ENCODE measurements around the gene AAGAB. TPM values are rescaled to one million over a fixed set of nuclear protein-coding genes. Genes with fewer than 3 reads are reported as not detected.

AAGAB gene
- total RNA-seq, 1 experiment from 2014 or later = 30.5 TPM

DNA sequence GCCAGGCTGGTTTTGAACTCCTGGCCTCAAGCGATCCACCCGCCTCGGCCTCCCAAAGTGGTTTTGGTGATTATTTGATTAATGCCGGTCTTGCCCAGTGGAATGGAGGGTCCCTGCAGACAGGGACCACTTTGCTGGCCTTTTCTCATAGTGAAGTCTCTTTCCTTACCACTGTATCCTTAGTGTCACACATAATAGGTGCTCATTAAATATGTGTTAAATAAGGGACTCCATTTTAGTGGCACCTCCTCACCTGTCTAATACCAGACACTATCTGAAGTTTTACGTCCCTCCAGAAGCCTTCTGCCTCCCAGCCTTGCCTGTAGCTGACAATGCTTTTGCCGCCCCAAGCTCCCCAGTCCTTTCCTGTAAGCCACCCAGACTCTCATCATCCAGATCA is 91.3 kb downstream of the AAGAB start:
- H3F3A ChIP-seq (ENCODE audit: low read length, unreplicated experiment) = no peaks in the 10 kb centered on the region
- no peaks in the 10 kb centered on the region for H3K9me2 ChIP-seq (replicated peaks; ENCODE audit: low read length)
- ChIA-PET CTCF (no interaction called here), POLR2A (ENCODE audit: unreplicated experiment) (no interaction called here)
- H3K4me2 ChIP-seq (ENCODE audit: low read length) = no peak overlapping the region
- no peak overlapping the region for H3K27ac ChIP-seq (ENCODE audit: low read length)
- peaks cover 78% of the 10 kb centered on the region for H3K79me2 ChIP-seq (ENCODE audit: low read length)
- H3K9me3 ChIP-seq (ENCODE audit: low read length) = no peaks in the 10 kb centered on the region
- no peaks in the 10 kb centered on the region for H3K4me1 ChIP-seq (ENCODE audit: insufficient read depth, low read length)
- H3K4me3 ChIP-seq (ENCODE audit: low read length) = no peak overlapping the region
- no TSS peak for BruUV-seq (replicated peaks)
- H3K36me3 ChIP-seq (ENCODE audit: low read depth, low read length) = peaks cover 36% of the 10 kb centered on the region
- ATAC-seq (no peak), DNase-seq (no peak)
- no peaks in the 10 kb centered on the region; the same call in 1 of the 2 replicates for H4K20me1 ChIP-seq (ENCODE audit: low read length)
- no peaks in the 10 kb centered on the region for H3K27me3 ChIP-seq (ENCODE audit: low read length)
- intact Hi-C loops (cut with micrococcal nuclease) = no loop called here
- TF ChIP-seq EZH2phosphoT487 (IDR thresholded peaks at IDR 0.05; ENCODE audit: borderline replicate concordance, low read length) = no peak
- no peak for TF ChIP-seq EZH2 (IDR thresholded peaks at IDR 0.05; ENCODE audit: low read length, unreplicated experiment)
- TF ChIP-seq, protein P1, sequence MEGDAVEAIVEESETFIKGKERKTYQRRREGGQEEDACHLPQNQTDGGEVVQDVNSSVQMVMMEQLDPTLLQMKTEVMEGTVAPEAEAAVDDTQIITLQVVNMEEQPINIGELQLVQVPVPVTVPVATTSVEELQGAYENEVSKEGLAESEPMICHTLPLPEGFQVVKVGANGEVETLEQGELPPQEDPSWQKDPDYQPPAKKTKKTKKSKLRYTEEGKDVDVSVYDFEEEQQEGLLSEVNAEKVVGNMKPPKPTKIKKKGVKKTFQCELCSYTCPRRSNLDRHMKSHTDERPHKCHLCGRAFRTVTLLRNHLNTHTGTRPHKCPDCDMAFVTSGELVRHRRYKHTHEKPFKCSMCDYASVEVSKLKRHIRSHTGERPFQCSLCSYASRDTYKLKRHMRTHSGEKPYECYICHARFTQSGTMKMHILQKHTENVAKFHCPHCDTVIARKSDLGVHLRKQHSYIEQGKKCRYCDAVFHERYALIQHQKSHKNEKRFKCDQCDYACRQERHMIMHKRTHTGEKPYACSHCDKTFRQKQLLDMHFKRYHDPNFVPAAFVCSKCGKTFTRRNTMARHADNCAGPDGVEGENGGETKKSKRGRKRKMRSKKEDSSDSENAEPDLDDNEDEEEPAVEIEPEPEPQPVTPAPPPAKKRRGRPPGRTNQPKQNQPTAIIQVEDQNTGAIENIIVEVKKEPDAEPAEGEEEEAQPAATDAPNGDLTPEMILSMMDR (conservative IDR thresholded peaks at IDR 0.05; ENCODE audit: low read depth, low read length) = no peak
- H2AFZ ChIP-seq (ENCODE audit: low read length) = no peak overlapping the region
- H3K9ac ChIP-seq (ENCODE audit: low read length) = no peak overlapping the region

DNA sequence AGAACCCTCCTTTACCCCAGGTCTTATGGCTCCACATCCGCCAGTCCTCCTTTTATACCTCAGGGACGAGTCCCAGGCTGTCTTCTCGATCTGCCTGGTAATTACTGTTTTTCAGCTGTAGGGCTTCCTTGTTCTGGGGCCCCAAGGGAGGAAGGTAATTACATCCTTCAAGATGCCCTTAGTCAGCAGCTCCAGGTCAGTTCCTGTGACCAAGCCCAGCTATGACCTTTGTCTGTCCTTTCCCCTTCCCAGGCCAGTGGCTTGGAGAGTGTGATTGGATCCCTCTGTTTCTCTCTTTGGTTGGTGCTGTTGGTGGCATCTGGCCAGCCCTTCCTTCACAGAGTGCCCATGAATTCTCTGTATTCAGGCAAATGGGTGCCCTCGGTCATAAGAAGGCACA is 92.6 kb downstream of the AAGAB start:
- no peak for ATAC-seq
- H3K27ac ChIP-seq (ENCODE audit: low read length) = no peak overlapping the region

DNA sequence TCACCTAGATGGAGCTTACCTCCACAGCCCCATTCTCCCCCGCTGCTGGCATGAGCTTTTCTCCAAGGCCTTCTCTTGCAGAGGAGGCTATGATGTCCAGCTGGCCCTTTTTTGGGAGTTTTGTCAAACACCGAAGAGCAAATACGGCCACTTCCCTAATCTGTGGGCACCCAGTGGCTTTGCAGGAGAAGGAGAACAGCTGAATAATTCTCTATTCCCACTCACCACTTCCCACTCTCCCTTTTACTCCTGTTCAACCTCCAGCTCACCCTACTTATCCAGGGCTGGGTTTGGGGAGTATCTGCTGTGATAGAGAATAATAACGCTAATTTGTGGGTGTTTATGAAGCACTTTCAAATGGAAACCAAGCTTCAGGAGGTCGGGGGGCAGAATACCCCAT is 93.0 kb downstream of the AAGAB start:
- Histone ChIP-seq H3K4me3 (ENCODE audit: low read length) (no peak overlapping the region), H3K4me1 (ENCODE audit: insufficient read depth, low read length) (no peaks in the 10 kb centered on the region; the same call in 1 of the 2 replicates), H2AFZ (ENCODE audit: low read length) (no peak overlapping the region), H3K27me3 (ENCODE audit: low read length) (no peaks in the 10 kb centered on the region), H3K9ac (ENCODE audit: low read length) (no peak overlapping the region), H3K9me3 (ENCODE audit: low read length) (no peaks in the 10 kb centered on the region), H3K9me2 (replicated peaks; ENCODE audit: low read length) (no peaks in the 10 kb centered on the region), H3F3A (ENCODE audit: low read length, unreplicated experiment) (no peaks in the 10 kb centered on the region), H3K27ac (ENCODE audit: low read length) (no peak overlapping the region), H4K20me1 (ENCODE audit: low read length) (no peaks in the 10 kb centered on the region; the same call in 1 of the 2 replicates), H3K36me3 (ENCODE audit: low read depth, low read length) (peaks cover 31% of the 10 kb centered on the region), H3K4me2 (ENCODE audit: low read length) (no peak overlapping the region), H3K79me2 (ENCODE audit: low read length) (peaks cover 84% of the 10 kb centered on the region)
- POLR2A ChIA-PET (ENCODE audit: unreplicated experiment) = no interaction called here
- no TSS peak for BruUV-seq (replicated peaks)
- DNase-seq (no peak), ATAC-seq (no peak)
- TF ChIP-seq EZH2phosphoT487 (IDR thresholded peaks at IDR 0.05; ENCODE audit: borderline replicate concordance, low read length) (no peak), EZH2 (IDR thresholded peaks at IDR 0.05; ENCODE audit: low read length, unreplicated experiment) (no peak)
- TF ChIP-seq, protein P1 (conservative IDR thresholded peaks at IDR 0.05; ENCODE audit: low read depth, low read length) = no peak
- CTCF ChIA-PET = no interaction called here
- intact Hi-C loops (cut with micrococcal nuclease) = no loop called here

More for the DNA sequence above, 92.6 kb downstream of the AAGAB start:
- CTCF ChIA-PET = no interaction called here
- no peak overlapping the region for H3K4me3 ChIP-seq (ENCODE audit: low read length)
- no peak overlapping the region for H3K9ac ChIP-seq (ENCODE audit: low read length)
- POLR2A ChIA-PET (ENCODE audit: unreplicated experiment) = no interaction called here
- no peak overlapping the region for H3K4me2 ChIP-seq (ENCODE audit: low read length)
- no peaks in the 10 kb centered on the region; the same call in 1 of the 2 replicates for H3K4me1 ChIP-seq (ENCODE audit: insufficient read depth, low read length)
- intact Hi-C loops (cut with micrococcal nuclease) = no loop called here
- H3K36me3 ChIP-seq (ENCODE audit: low read depth, low read length) = peaks cover 35% of the 10 kb centered on the region
- BruUV-seq (replicated peaks) = no TSS peak
- H3F3A ChIP-seq (ENCODE audit: low read length, unreplicated experiment) = no peaks in the 10 kb centered on the region
- no peak overlapping the region for H2AFZ ChIP-seq (ENCODE audit: low read length)
- TF ChIP-seq, protein P1 (conservative IDR thresholded peaks at IDR 0.05; ENCODE audit: low read depth, low read length) = no peak
- TF ChIP-seq EZH2 (IDR thresholded peaks at IDR 0.05; ENCODE audit: low read length, unreplicated experiment) (no peak), EZH2phosphoT487 (IDR thresholded peaks at IDR 0.05; ENCODE audit: borderline replicate concordance, low read length) (no peak)
- H3K9me2 ChIP-seq (replicated peaks; ENCODE audit: low read length) = no peaks in the 10 kb centered on the region
- H3K9me3 ChIP-seq (ENCODE audit: low read length) = no peaks in the 10 kb centered on the region
- no peak for DNase-seq
- H4K20me1 ChIP-seq (ENCODE audit: low read length) = no peaks in the 10 kb centered on the region; the same call in 1 of the 2 replicates
- H3K27me3 ChIP-seq (ENCODE audit: low read length) = no peaks in the 10 kb centered on the region
- H3K79me2 ChIP-seq (ENCODE audit: low read length) = peaks cover 85% of the 10 kb centered on the region

Data from PC-3 (cell line).